SK-N-SH treated with all-trans-retinoic acid at 6 μM for 48 hours (cell line): ENCODE results near the gene SPEN.

Experiments used
- ATAC-seq: fragments of 200-7000 bp; cut with Tn5 transposase; 3 replicates; pipeline ENCODE4 v1.9.1; 2020; ENCODE audit warnings: mild to moderate bottlenecking, moderate library complexity
- ARNTL ChIP-seq: fragments of 450-650 bp; formaldehyde crosslinking; IDR thresholded peaks from 2 replicates; pipeline ENCODE4 v1.5.0; 2020; ENCODE audit warnings: low read depth, mild to moderate bottlenecking, moderate library complexity, borderline replicate concordance
- BACH2 ChIP-seq: fragments of 250-450 bp; sonication (Bioruptor Pico); IDR thresholded peaks from 2 replicates; pipeline ENCODE4 v1.9.0; 2021; ENCODE audit warnings: mild to moderate bottlenecking, borderline replicate concordance
- CREB5 ChIP-seq: fragments of 250-450 bp; sonication (Bioruptor Pico); IDR thresholded peaks from 2 replicates; pipeline ENCODE4 v1.5.1; 2020; ENCODE audit warnings: low read depth, mild to moderate bottlenecking, moderate library complexity
- CSDC2 ChIP-seq: fragments of 250-450 bp; sonication (Bioruptor Pico); IDR thresholded peaks from 2 replicates; pipeline ENCODE4 v1.5.0; 2020; ENCODE audit warnings: mild to moderate bottlenecking, moderate library complexity
- CSRNP3 ChIP-seq: fragments of 250-450 bp; sonication (Bioruptor Pico); IDR thresholded peaks from 2 replicates; pipeline ENCODE4 v1.5.1; 2021; ENCODE audit warnings: mild to moderate bottlenecking, moderate library complexity
- ESRRG ChIP-seq: fragments of 250-450 bp; sonication (Bioruptor Pico); IDR thresholded peaks from 2 replicates; pipeline ENCODE4 v1.6.1; 2021; ENCODE audit warnings: mild to moderate bottlenecking
- ISL1 ChIP-seq: fragments of 250-450 bp; sonication (Bioruptor Pico); IDR thresholded peaks from 2 replicates; pipeline ENCODE4 v2.1.2; 2022; ENCODE audit warnings: mild to moderate bottlenecking, moderate library complexity
- PATZ1 ChIP-seq: fragments of 250-450 bp; sonication (Bioruptor Pico); IDR thresholded peaks from 2 replicates; pipeline ENCODE4 v1.8.0; 2020; ENCODE audit warnings: mild to moderate bottlenecking, moderate library complexity, borderline replicate concordance
- POU6F1 ChIP-seq: fragments of 250-450 bp; sonication (Bioruptor Pico); IDR thresholded peaks from 2 replicates; pipeline ENCODE4 v1.8.0; 2021; ENCODE audit warnings: low read depth, mild to moderate bottlenecking, moderate library complexity, borderline replicate concordance
- RARB ChIP-seq: fragments of 250-450 bp; sonication (Bioruptor Pico); IDR thresholded peaks from 2 replicates; pipeline ENCODE4 v1.8.0; 2021; ENCODE audit warnings: mild to moderate bottlenecking, moderate library complexity
- SNAI2 ChIP-seq: fragments of 250-450 bp; sonication (Bioruptor Pico); IDR thresholded peaks from 2 replicates; pipeline ENCODE4 v1.5.0; 2020; ENCODE audit warnings: mild to moderate bottlenecking, moderate library complexity
- TCF4 ChIP-seq: fragments of 250-450 bp; sonication (Bioruptor Pico); IDR thresholded peaks from 2 replicates; pipeline ENCODE4 v1.8.0; 2021; ENCODE audit warnings: mild to moderate bottlenecking, moderate library complexity, borderline replicate concordance
- TOX ChIP-seq: fragments of 250-450 bp; sonication (Bioruptor Pico); IDR thresholded peaks from 2 replicates; pipeline ENCODE4 v1.8.0; 2021; ENCODE audit warnings: mild to moderate bottlenecking, moderate library complexity, borderline replicate concordance
- ZC3H10 ChIP-seq: fragments of 250-450 bp; sonication (Bioruptor Pico); IDR thresholded peaks from 2 replicates; pipeline ENCODE4 v1.5.1; 2021; ENCODE audit warnings: mild to moderate bottlenecking, moderate library complexity
- ZFP3 ChIP-seq: fragments of 250-450 bp; sonication (Bioruptor Pico); IDR thresholded peaks from 2 replicates; pipeline ENCODE4 v1.5.0; 2020; ENCODE audit warnings: mild to moderate bottlenecking, moderate library complexity
- ZFP30 ChIP-seq: fragments of 450-650 bp; formaldehyde crosslinking; IDR thresholded peaks from 2 replicates; pipeline ENCODE4 v1.5.0; 2022; ENCODE audit warnings: mild to moderate bottlenecking, moderate library complexity
- ZNF565 ChIP-seq: fragments of 450-650 bp; formaldehyde crosslinking; conservative IDR thresholded peaks from 2 replicates; pipeline ENCODE4 v1.5.0; 2020; ENCODE audit warnings: low read depth, mild to moderate bottlenecking, moderate library complexity
- ZNF70 ChIP-seq: fragments of 450-650 bp; formaldehyde crosslinking; IDR thresholded peaks from 2 replicates; pipeline ENCODE4 v1.5.0; 2020; ENCODE audit warnings: mild to moderate bottlenecking, moderate library complexity
- ZNF8 ChIP-seq: fragments of 450-650 bp; formaldehyde crosslinking; IDR thresholded peaks from 2 replicates; pipeline ENCODE4 v1.5.0; 2020; ENCODE audit warnings: mild to moderate bottlenecking, moderate library complexity

SPEN gene

GRCh38 chr1:15874471-15874870, 27.0 kb downstream of the SPEN start:
- no peak for ATAC-seq
- TF ChIP-seq SNAI2 (CRISPR knock-in tag), result no peak
- no peak for TF ChIP-seq ESRRG (CRISPR knock-in tag)
- no peak for TF ChIP-seq ZC3H10 (CRISPR knock-in tag)
- no peak for TF ChIP-seq BACH2 (CRISPR knock-in tag)
- TF ChIP-seq CSRNP3 (CRISPR knock-in tag), result no peak
- TF ChIP-seq ZNF8 (CRISPR knock-in tag), result no peak
- TF ChIP-seq PATZ1 (CRISPR knock-in tag), result no peak
- no peak for TF ChIP-seq ARNTL (CRISPR knock-in tag)
- TF ChIP-seq CSDC2 (CRISPR knock-in tag), result no peak

- TF ChIP-seq ISL1, result no peak
- no peak for TF ChIP-seq RARB
- TF ChIP-seq BACH2 (CRISPR knock-in tag), result no peak
- TF ChIP-seq ZNF8 (CRISPR knock-in tag), result no peak
- no peak for TF ChIP-seq ZNF70 (CRISPR knock-in tag)
- no peak for TF ChIP-seq CSRNP3 (CRISPR knock-in tag)
- ATAC-seq, result no peak; the same call in 2 of the 3 replicates
These were observed 29.0 kb downstream of the SPEN start for GRCh38 chr1:15876357-15877055.

- no peak for ATAC-seq
- TF ChIP-seq ZNF70 (CRISPR knock-in tag) (no peak), ZFP3 (CRISPR knock-in tag) (no peak), ZNF565 (CRISPR knock-in tag) (no peak)
These were observed 34.5 kb downstream of the SPEN start for GRCh38 chr1:15881961-15882360.

- TF ChIP-seq ISL1 (no peak), CSRNP3 (CRISPR knock-in tag) (no peak), CREB5 (CRISPR knock-in tag) (no peak), CSDC2 (CRISPR knock-in tag) (no peak)
- ATAC-seq, result no peak
These were observed 35.2 kb downstream of the SPEN start for GRCh38 chr1:15882665-15883064.

- ATAC-seq, result no peak
- TF ChIP-seq SNAI2 (CRISPR knock-in tag) (no peak), ZFP3 (CRISPR knock-in tag) (no peak), ARNTL (CRISPR knock-in tag) (no peak), ZNF565 (CRISPR knock-in tag) (no peak), BACH2 (CRISPR knock-in tag) (no peak), CSRNP3 (CRISPR knock-in tag) (no peak), TCF4 (no peak), ZNF8 (CRISPR knock-in tag) (no peak), ESRRG (CRISPR knock-in tag) (no peak), ZNF70 (CRISPR knock-in tag) (no peak), PATZ1 (CRISPR knock-in tag) (no peak), POU6F1 (CRISPR knock-in tag) (no peak), ZFP30 (CRISPR knock-in tag) (no peak), RARB (no peak), TOX (CRISPR knock-in tag) (no peak)
These were observed 35.8 kb downstream of the SPEN start for GRCh38 chr1:15883326-15883725.
